Activated naive CD8-positive, alpha-beta T cell treated with anti-CD3 and anti-CD28 coated beads, Interleukin-2, amount 50 U/mL, for 16 hours (primary cell): Measurements from ENCODE around the gene PRR15L.

ENCODE experiments used
- DNase-seq: peaks from one replicate; pipeline ENCODE4 v3.0.0-alpha.2; 2020; ENCODE audit warnings: low read depth, low spot score

PRR15L gene

GRCh38 chr17:47902039-47902744, 55.5 kb downstream of the PRR15L start:
- no peak for DNase-seq
